ENCODE results near the gene HAND2. TPM values are rescaled to one million over a fixed set of nuclear protein-coding genes. Genes with fewer than 3 reads are reported as not detected.

The HAND2 gene
- total RNA-seq, 1 donor from 2014 or later = not detected

GRCh38 chr4:173520921-173521466 is 9.0 kb downstream of the HAND2 start:
- no peak for DNase-seq
- Mint-ChIP-seq H3K4me3 (ENCODE audit: unreplicated experiment) (peak overlapping the region; percentile 90), H3K4me1 (ENCODE audit: low read depth, unreplicated experiment) (peaks cover 37% of the 10 kb centered on the region), H3K27ac (ENCODE audit: unreplicated experiment) (no peak overlapping the region), H3K9me3 (ENCODE audit: unreplicated experiment) (peaks cover 29% of the 10 kb centered on the region), H3K36me3 (ENCODE audit: unreplicated experiment) (peaks cover 7% of the 10 kb centered on the region), H3K27me3 (ENCODE audit: unreplicated experiment) (peaks cover 38% of the 10 kb centered on the region)
- TF ChIP-seq CTCF (IDR thresholded peaks at IDR 0.05; ENCODE audit: partially characterized antibody, unreplicated experiment) = no peak

- Mint-ChIP-seq H3K36me3 (ENCODE audit: unreplicated experiment) (peaks cover 7% of the 10 kb centered on the region), H3K9me3 (ENCODE audit: unreplicated experiment) (peaks cover 27% of the 10 kb centered on the region), H3K27me3 (ENCODE audit: unreplicated experiment) (peaks cover 35% of the 10 kb centered on the region), H3K4me3 (ENCODE audit: unreplicated experiment) (peak overlapping the region; percentile 84), H3K27ac (ENCODE audit: unreplicated experiment) (peak overlapping the region; percentile 85), H3K4me1 (ENCODE audit: low read depth, unreplicated experiment) (peaks cover 34% of the 10 kb centered on the region)
- peak; percentile 61 for DNase-seq
- TF ChIP-seq CTCF (IDR thresholded peaks at IDR 0.05; ENCODE audit: partially characterized antibody, unreplicated experiment) = no peak
These were observed 10.6 kb downstream of the HAND2 start for GRCh38 chr4:173519111-173520101.

GRCh38 chr4:173518425-173519102 is 11.5 kb downstream of the HAND2 start:
- Mint-ChIP-seq H3K27me3 (ENCODE audit: unreplicated experiment) (peaks cover 29% of the 10 kb centered on the region), H3K4me3 (ENCODE audit: unreplicated experiment) (peak overlapping the region; percentile 84), H3K27ac (ENCODE audit: unreplicated experiment) (peak overlapping the region; percentile 85), H3K9me3 (ENCODE audit: unreplicated experiment) (peaks cover 19% of the 10 kb centered on the region), H3K4me1 (ENCODE audit: low read depth, unreplicated experiment) (peaks cover 34% of the 10 kb centered on the region), H3K36me3 (ENCODE audit: unreplicated experiment) (peaks cover 7% of the 10 kb centered on the region)
- no peak for DNase-seq
- no peak for TF ChIP-seq CTCF (IDR thresholded peaks at IDR 0.05; ENCODE audit: partially characterized antibody, unreplicated experiment)

GRCh38 chr4:173517781-173518424 is 12.1 kb downstream of the HAND2 start:
- no peak for TF ChIP-seq CTCF (IDR thresholded peaks at IDR 0.05; ENCODE audit: partially characterized antibody, unreplicated experiment)
- H3K27ac Mint-ChIP-seq (ENCODE audit: unreplicated experiment) = no peak overlapping the region
- peaks cover 7% of the 10 kb centered on the region for H3K36me3 Mint-ChIP-seq (ENCODE audit: unreplicated experiment)
- H3K4me1 Mint-ChIP-seq (ENCODE audit: low read depth, unreplicated experiment) = peaks cover 34% of the 10 kb centered on the region
- H3K9me3 Mint-ChIP-seq (ENCODE audit: unreplicated experiment) = peaks cover 16% of the 10 kb centered on the region
- peak overlapping the region; percentile 71 for H3K4me3 Mint-ChIP-seq (ENCODE audit: unreplicated experiment)
- DNase-seq = peak; percentile 46
- H3K27me3 Mint-ChIP-seq (ENCODE audit: unreplicated experiment) = peaks cover 27% of the 10 kb centered on the region
